ENCODE data around the gene ZNF462. TPM values are rescaled to one million over a fixed set of nuclear protein-coding genes. Genes with fewer than 3 reads are reported as not detected.

The ZNF462 gene
- total and polyA plus RNA-seq, 2 of the 13 experiments (the other 11 are each of a cell fraction or from before 2014, with no cell fraction given): not detected

GRCh38 chr9:107042606-107043005 is 179.6 kb downstream of the ZNF462 start:
- in situ Hi-C loops (cut with HindIII; ENCODE audit: extremely low pct_ligation_motif_present, low pct_unique_long_range_greater_than_20kb): no loop called here
- CTCF ChIA-PET (ENCODE audit: low intra/inter-chr PET ratio, low total read pairs): no interaction called here

GRCh38 chr9:107043886-107044285 is 180.9 kb downstream of the ZNF462 start:
- no TSS peak for BruUV-seq (replicated peaks)
- no peak overlapping the region for H3K4me2 ChIP-seq (ENCODE audit: low read depth, low read length)
- H3K27ac ChIP-seq (ENCODE audit: extremely low read length, insufficient read depth, low read length): no peak overlapping the region
- no peak overlapping the region for H3K9ac ChIP-seq (ENCODE audit: insufficient read depth, low read depth, low read length)
- DNase-seq (ENCODE audit: low spot score) (no peak), FAIRE-seq (no peak), ATAC-seq (no peak)
- H3K4me1 ChIP-seq (ENCODE audit: insufficient read depth, low read length): no peaks in the 10 kb centered on the region
- H3K9me3 ChIP-seq (ENCODE audit: low read length): no peaks in the 10 kb centered on the region
- no peaks in the 10 kb centered on the region for H3K27me3 ChIP-seq (ENCODE audit: control insufficient read depth in 1 of 2, insufficient read depth in 2 of 2, low read length in 2 of 2)
- H3K36me3 ChIP-seq (replicated peaks in 1 of 2; ENCODE audit: control insufficient read depth in 1 of 2, insufficient read depth in 2 of 2, low read length in 2 of 2): no peaks in the 10 kb centered on the region
- POLR2A ChIA-PET: no interaction called here
- H3K4me3 ChIP-seq (replicated peaks in 1 of 3; ENCODE audit: insufficient read depth in 1 of 3, low read depth in 2 of 3, low read length in 3 of 3): no peak overlapping the region
- in situ Hi-C loops (cut with HindIII; ENCODE audit: extremely low pct_ligation_motif_present, low pct_unique_long_range_greater_than_20kb) (no loop called here), intact Hi-C loops (cut with micrococcal nuclease; ENCODE audit: unreplicated experiment) (no loop called here)
- WGBS (ENCODE audit: low lambda C conversion rate): 2% methylated on average over 5 of the region's 5 CpGs
- H3K79me2 ChIP-seq (ENCODE audit: insufficient read depth, low read length): no peaks in the 10 kb centered on the region
- CTCF ChIA-PET (ENCODE audit: low intra/inter-chr PET ratio, low total read pairs): no interaction called here
- no peak overlapping the region for H2AFZ ChIP-seq (ENCODE audit: low read length)
- no peaks in the 10 kb centered on the region for H4K20me1 ChIP-seq (ENCODE audit: insufficient read depth, low read length)
- no peak for TF ChIP-seq SNAI1 (CRISPR knock-in tag; IDR thresholded peaks at IDR 0.05; ENCODE audit: borderline replicate concordance)
- no peak for TF ChIP-seq ZNF543 (CRISPR knock-in tag; IDR thresholded peaks at IDR 0.05)
- TF ChIP-seq ZNF274 (CRISPR knock-in tag; IDR thresholded peaks at IDR 0.05): no peak
- no peak for TF ChIP-seq DNMT3B (CRISPR knock-in tag; conservative IDR thresholded peaks at IDR 0.05)
- TF ChIP-seq FOXJ3 (CRISPR knock-in tag; IDR thresholded peaks at IDR 0.05; ENCODE audit: borderline replicate concordance): no peak
- TF ChIP-seq TFDP2 (CRISPR knock-in tag; IDR thresholded peaks at IDR 0.05): no peak
- no peak for TF ChIP-seq SNAPC4 (CRISPR knock-in tag; IDR thresholded peaks at IDR 0.05)
- no peak for TF ChIP-seq ZBTB2 (CRISPR knock-in tag; IDR thresholded peaks at IDR 0.05; ENCODE audit: low read depth)
- TF ChIP-seq ZNF496 (CRISPR knock-in tag; IDR thresholded peaks at IDR 0.05; ENCODE audit: insufficient replicate concordance): no peak
- no peak for TF ChIP-seq POLR2G (IDR thresholded peaks at IDR 0.05; ENCODE audit: low read depth, low read length)
- no peak for TF ChIP-seq XRCC5 (optimal IDR thresholded peaks at IDR 0.05; ENCODE audit: low read length)

More at GRCh38 chr9:107042606-107043005, 179.6 kb downstream of the ZNF462 start:
- Histone ChIP-seq H3K4me1 (ENCODE audit: insufficient read depth, low read length) (no peaks in the 10 kb centered on the region), H3K27me3 (ENCODE audit: control insufficient read depth in 1 of 2, insufficient read depth in 2 of 2, low read length in 2 of 2) (no peaks in the 10 kb centered on the region), H3K36me3 (replicated peaks in 1 of 2; ENCODE audit: control insufficient read depth in 1 of 2, insufficient read depth in 2 of 2, low read length in 2 of 2) (no peaks in the 10 kb centered on the region), H3K79me2 (ENCODE audit: insufficient read depth, low read length) (no peaks in the 10 kb centered on the region), H3K9me3 (ENCODE audit: low read length) (no peaks in the 10 kb centered on the region), H3K4me3 (replicated peaks in 1 of 3; ENCODE audit: insufficient read depth in 1 of 3, low read depth in 2 of 3, low read length in 3 of 3) (no peak overlapping the region), H2AFZ (ENCODE audit: low read length) (no peak overlapping the region), H3K4me2 (ENCODE audit: low read depth, low read length) (no peak overlapping the region), H4K20me1 (ENCODE audit: insufficient read depth, low read length) (no peaks in the 10 kb centered on the region), H3K9ac (ENCODE audit: insufficient read depth, low read depth, low read length) (no peak overlapping the region), H3K27ac (ENCODE audit: extremely low read length, insufficient read depth, low read length) (no peak overlapping the region)
- POLR2A ChIA-PET: no interaction called here
- DNase-seq (ENCODE audit: low spot score): no peak
- intact Hi-C loops (cut with micrococcal nuclease; ENCODE audit: unreplicated experiment): no loop called here
- no peak for ATAC-seq
- no peak for FAIRE-seq
- TF ChIP-seq ZNF644 (CRISPR knock-in tag; IDR thresholded peaks at IDR 0.05; ENCODE audit: low read depth) (no peak), TP53 (CRISPR knock-in tag; conservative IDR thresholded peaks at IDR 0.05) (no peak), ZNF556 (CRISPR knock-in tag; IDR thresholded peaks at IDR 0.05; ENCODE audit: borderline replicate concordance) (no peak)
- no TSS peak for BruUV-seq (replicated peaks)
